Progenitor cell of endocrine pancreas (in vitro differentiated cells): ENCODE results near the gene LCE2A. TPM values are rescaled to one million over a fixed set of nuclear protein-coding genes. Genes with fewer than 3 reads are reported as not detected.
"Not testable (repeated sequence)": the region's sequence is repeated elsewhere in the genome, so short reads cannot be mapped to it uniquely, and the experiment has no call there.

Experiments
- DNase-seq: peaks from one replicate; pipeline ENCODE4 v3.0.0; 2021; ENCODE audit warnings: low spot score; ENCODE audit not compliant: unreplicated experiment
- H3K27ac Mint-ChIP-seq: 2 replicates; pipeline ENCODE4 v1.8.0; 2021; ENCODE audit warnings: mild to moderate bottlenecking, moderate library complexity, mixed read lengths
- H3K27me3 Mint-ChIP-seq: 2 replicates; pipeline ENCODE4 v1.8.0; 2021; ENCODE audit warnings: mixed read lengths
- H3K36me3 Mint-ChIP-seq: 2 replicates; pipeline ENCODE4 v1.8.0; 2022; ENCODE audit warnings: mixed read lengths; ENCODE audit not compliant: insufficient read depth
- H3K4me1 Mint-ChIP-seq: 2 replicates; pipeline ENCODE4 v1.8.0; 2021; ENCODE audit warnings: low read depth, mixed read lengths
- H3K4me3 Mint-ChIP-seq: 2 replicates; pipeline ENCODE4 v1.8.0; 2021; ENCODE audit warnings: low read depth, mild to moderate bottlenecking, moderate library complexity, mixed read lengths
- H3K9me3 Mint-ChIP-seq: 2 replicates; pipeline ENCODE4 v1.8.0; 2021; ENCODE audit warnings: low read depth, mixed read lengths
- total RNA-seq: library from RNA; stranded (reverse); gene quantifications from 2 replicates; pipeline ENCODE4 v1.2.1, GENCODE V29; 2021
- TF ChIP-seq, protein P1 (sequence below): fragments of 200-600 bp; sonication (generic); IDR thresholded peaks from one replicate; pipeline ENCODE4 v1.5.0; 2021; ENCODE audit warnings: antibody characterized with exemption, mild to moderate bottlenecking; ENCODE audit not compliant: unreplicated experiment

The LCE2A gene
- total RNA-seq, 1 donor from 2014 or later: not detected

DNA sequence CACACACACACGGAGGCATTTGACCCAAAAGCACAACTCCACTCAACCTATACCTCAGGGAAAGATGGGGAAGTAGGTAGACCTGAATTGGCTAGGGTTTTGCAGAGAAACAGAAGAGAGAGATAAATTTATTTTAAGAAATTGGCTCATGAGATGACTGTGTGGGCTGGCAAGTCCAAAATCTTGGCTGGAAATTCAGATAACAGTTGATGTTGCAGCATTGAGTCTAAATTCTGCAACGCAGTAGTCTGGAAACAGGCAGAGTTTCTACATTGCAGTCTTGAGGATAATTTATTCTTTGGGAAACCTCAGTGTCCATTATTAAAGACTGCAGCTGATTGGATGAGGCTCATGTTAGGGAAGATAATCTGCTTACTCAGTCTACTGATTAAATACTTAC is 16.5 kb upstream of the LCE2A start:
- Mint-ChIP-seq H3K27me3 (no peaks in the 10 kb centered on the region), H3K27ac (no peak overlapping the region), H3K36me3 (peaks cover 2% of the 10 kb centered on the region), H3K4me3 (no peak overlapping the region), H3K4me1 (no peaks in the 10 kb centered on the region), H3K9me3 (peaks cover 50% of the 10 kb centered on the region)
- TF ChIP-seq, protein P1, sequence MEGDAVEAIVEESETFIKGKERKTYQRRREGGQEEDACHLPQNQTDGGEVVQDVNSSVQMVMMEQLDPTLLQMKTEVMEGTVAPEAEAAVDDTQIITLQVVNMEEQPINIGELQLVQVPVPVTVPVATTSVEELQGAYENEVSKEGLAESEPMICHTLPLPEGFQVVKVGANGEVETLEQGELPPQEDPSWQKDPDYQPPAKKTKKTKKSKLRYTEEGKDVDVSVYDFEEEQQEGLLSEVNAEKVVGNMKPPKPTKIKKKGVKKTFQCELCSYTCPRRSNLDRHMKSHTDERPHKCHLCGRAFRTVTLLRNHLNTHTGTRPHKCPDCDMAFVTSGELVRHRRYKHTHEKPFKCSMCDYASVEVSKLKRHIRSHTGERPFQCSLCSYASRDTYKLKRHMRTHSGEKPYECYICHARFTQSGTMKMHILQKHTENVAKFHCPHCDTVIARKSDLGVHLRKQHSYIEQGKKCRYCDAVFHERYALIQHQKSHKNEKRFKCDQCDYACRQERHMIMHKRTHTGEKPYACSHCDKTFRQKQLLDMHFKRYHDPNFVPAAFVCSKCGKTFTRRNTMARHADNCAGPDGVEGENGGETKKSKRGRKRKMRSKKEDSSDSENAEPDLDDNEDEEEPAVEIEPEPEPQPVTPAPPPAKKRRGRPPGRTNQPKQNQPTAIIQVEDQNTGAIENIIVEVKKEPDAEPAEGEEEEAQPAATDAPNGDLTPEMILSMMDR: no peak
- no peak for DNase-seq

DNA sequence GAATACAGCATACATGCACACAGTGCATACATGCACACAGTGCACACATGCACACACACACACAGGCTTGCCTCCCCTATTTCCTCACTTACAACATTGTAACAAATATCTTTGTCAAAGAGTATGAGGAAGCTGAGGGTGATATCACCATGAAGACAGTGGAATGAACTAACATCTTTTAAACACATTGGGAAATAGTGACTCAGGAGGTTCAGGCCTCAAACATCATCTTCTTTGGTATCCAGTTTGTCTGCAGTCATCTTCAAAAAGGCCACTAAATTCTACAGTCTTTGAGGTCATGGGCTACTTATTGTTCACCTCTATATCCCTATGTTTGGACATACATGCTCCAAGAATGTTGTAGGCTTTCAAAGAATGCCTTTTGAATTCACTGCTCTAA is 14.3 kb upstream of the LCE2A start:
- TF ChIP-seq, protein P1: no peak
- Mint-ChIP-seq H3K9me3 (peaks cover 49% of the 10 kb centered on the region), H3K36me3 (no peaks in the 10 kb centered on the region), H3K27me3 (no peaks in the 10 kb centered on the region), H3K4me1 (no peaks in the 10 kb centered on the region), H3K27ac (no peak overlapping the region), H3K4me3 (no peak overlapping the region)
- no peak for DNase-seq

- not testable (repeated sequence) for H3K27ac Mint-ChIP-seq
Measured at GRCh38 chr1:152685823-152686222, 12.3 kb upstream of the LCE2A start, which contains the start of gene LCE2B. Gene LCE2B (plus strand): TSS chr1:152686123. CDS start chr1:152686844, 721 bp downstream.

GRCh38 chr1:152699746-152700145 is 1.6 kb downstream of the LCE2A start:
- Mint-ChIP-seq H3K27me3 (no peaks in the 10 kb centered on the region), H3K4me3 (no peak overlapping the region), H3K4me1 (no peaks in the 10 kb centered on the region), H3K9me3 (peaks cover 67% of the 10 kb centered on the region), H3K36me3 (peaks cover 1% of the 10 kb centered on the region), H3K27ac (no peak overlapping the region)
- TF ChIP-seq, protein P1: no peak
- no peak for DNase-seq

More at GRCh38 chr1:152685823-152686222, 12.3 kb upstream of the LCE2A start, which contains the start of gene LCE2B:
- not testable (repeated sequence) for H3K4me3 Mint-ChIP-seq, H3K27me3 Mint-ChIP-seq, H3K4me1 Mint-ChIP-seq, DNase-seq, H3K36me3 Mint-ChIP-seq
- peaks cover 53% of the 10 kb centered on the region for H3K9me3 Mint-ChIP-seq

GRCh38 chr1:152707860-152708259 is 9.7 kb downstream of the LCE2A start, which contains the start of gene LCE4A:
Gene LCE4A (plus strand): TSS chr1:152708160. CDS start chr1:152709076, 916 bp downstream.
- TF ChIP-seq, protein P1: no peak
- Mint-ChIP-seq H3K27me3 (no peaks in the 10 kb centered on the region), H3K27ac (no peak within 1 kb of the TSS), H3K4me1 (no peaks in the 10 kb centered on the region), H3K4me3 (no peak within 1 kb of the TSS), H3K36me3 (no peaks in the 10 kb centered on the region), H3K9me3 (peaks cover 66% of the 10 kb centered on the region)
- no peak for DNase-seq

GRCh38 chr1:152718238-152718637 is 20.1 kb downstream of the LCE2A start:
- Mint-ChIP-seq H3K9me3 (peaks cover 77% of the 10 kb centered on the region), H3K27me3 (no peaks in the 10 kb centered on the region)

More at GRCh38 chr1:152718238-152718637, 20.1 kb downstream of the LCE2A start:
- Mint-ChIP-seq H3K27ac (no peak overlapping the region), H3K4me3 (no peak overlapping the region), H3K4me1 (no peaks in the 10 kb centered on the region), H3K36me3 (no peaks in the 10 kb centered on the region)
- DNase-seq: no peak
- TF ChIP-seq, protein P1: no peak
